NB4 (cell line): Measurements from ENCODE around the gene STH.
A peak's percentile ranks its signal among the peaks of the same experiment; 100 is the strongest.

Experiments
- DNase-seq: peaks from one replicate; pipeline ENCODE4 v3.0.0; 2010; ENCODE audit warnings: low read depth
- H3K4me3 ChIP-seq: one replicate; pipeline ENCODE4 v1.5.1; 2011; ENCODE audit warnings: mild to moderate bottlenecking, low read depth, low read length, moderate library complexity
- MYC ChIP-seq: IDR thresholded peaks from 2 replicates; pipeline ENCODE4 v1.6.1; 2011; ENCODE audit warnings: low read depth, low read length
- POLR2A ChIP-seq: IDR thresholded peaks from 2 replicates; pipeline ENCODE4 v1.6.1; 2011; ENCODE audit warnings: mild to moderate bottlenecking; ENCODE audit not compliant: insufficient read length; ENCODE audit errors: extremely low read depth
- TF ChIP-seq, protein P1 (sequence below): IDR thresholded peaks from 2 replicates; pipeline ENCODE4 v1.6.1; 2011; ENCODE audit warnings: low read depth, low read length
- TF ChIP-seq, protein P2 (sequence below): IDR thresholded peaks from one replicate; pipeline ENCODE4 v1.5.1; 2012; ENCODE audit warnings: low read depth, low read length

STH gene

DNA sequence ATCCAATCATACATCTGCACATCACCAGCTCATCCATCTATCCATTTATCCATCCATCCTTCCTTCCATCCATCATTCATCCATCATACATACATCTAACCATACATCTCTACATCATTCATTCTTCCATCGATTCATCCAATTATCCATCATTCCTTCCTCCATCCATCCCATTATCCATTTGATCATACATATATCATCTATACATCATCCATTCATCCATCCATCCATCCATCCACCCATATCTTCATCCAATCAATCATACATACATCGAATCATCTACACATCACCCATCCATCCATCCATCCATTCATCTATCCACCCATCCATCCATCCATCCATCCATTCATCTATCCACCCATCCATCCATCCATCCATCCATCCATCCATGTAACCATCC lies 29.3 kb upstream of the STH start:
- no peak for DNase-seq
- no peak overlapping the region for H3K4me3 ChIP-seq
- TF ChIP-seq MYC (no peak), POLR2A (no peak)
- TF ChIP-seq, protein P1, sequence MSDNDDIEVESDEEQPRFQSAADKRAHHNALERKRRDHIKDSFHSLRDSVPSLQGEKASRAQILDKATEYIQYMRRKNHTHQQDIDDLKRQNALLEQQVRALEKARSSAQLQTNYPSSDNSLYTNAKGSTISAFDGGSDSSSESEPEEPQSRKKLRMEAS: no peak
- TF ChIP-seq, protein P2, sequence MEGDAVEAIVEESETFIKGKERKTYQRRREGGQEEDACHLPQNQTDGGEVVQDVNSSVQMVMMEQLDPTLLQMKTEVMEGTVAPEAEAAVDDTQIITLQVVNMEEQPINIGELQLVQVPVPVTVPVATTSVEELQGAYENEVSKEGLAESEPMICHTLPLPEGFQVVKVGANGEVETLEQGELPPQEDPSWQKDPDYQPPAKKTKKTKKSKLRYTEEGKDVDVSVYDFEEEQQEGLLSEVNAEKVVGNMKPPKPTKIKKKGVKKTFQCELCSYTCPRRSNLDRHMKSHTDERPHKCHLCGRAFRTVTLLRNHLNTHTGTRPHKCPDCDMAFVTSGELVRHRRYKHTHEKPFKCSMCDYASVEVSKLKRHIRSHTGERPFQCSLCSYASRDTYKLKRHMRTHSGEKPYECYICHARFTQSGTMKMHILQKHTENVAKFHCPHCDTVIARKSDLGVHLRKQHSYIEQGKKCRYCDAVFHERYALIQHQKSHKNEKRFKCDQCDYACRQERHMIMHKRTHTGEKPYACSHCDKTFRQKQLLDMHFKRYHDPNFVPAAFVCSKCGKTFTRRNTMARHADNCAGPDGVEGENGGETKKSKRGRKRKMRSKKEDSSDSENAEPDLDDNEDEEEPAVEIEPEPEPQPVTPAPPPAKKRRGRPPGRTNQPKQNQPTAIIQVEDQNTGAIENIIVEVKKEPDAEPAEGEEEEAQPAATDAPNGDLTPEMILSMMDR: no peak

DNA sequence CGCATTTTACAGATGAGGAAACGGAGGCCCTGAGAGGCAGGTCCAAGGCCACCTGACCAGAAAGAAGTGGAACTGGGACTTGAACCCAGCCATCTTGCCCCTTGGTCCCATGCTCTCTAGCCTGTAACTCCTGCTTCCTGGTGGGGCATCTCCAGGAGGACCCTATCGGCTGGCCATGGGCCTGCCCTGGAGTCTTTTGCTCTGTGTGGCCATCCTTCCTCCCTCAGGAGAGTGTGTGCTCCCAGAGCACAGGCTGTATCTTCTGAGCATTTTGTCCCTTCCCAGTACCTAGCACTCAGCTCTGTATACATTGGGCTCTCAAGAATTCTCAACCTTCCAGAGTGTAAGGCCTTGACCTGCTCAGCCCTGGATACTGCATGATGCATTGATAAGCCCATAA lies 28.4 kb upstream of the STH start:
- no peak for DNase-seq
- TF ChIP-seq POLR2A (no peak), MYC (no peak)
- TF ChIP-seq, protein P1: no peak
- TF ChIP-seq, protein P2: no peak
- no peak overlapping the region for H3K4me3 ChIP-seq

DNA sequence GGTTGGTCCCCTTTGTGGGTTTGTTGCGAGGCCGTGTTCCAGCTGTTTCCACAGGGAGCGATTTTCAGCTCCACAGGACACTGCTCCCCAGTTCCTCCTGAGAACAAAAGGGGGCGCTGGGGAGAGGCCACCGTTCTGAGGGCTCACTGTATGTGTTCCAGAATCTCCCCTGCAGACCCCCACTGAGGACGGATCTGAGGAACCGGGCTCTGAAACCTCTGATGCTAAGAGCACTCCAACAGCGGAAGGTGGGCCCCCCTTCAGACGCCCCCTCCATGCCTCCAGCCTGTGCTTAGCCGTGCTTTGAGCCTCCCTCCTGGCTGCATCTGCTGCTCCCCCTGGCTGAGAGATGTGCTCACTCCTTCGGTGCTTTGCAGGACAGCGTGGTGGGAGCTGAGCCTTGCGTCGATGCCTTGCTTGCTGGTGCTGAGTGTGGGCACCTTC lies 27.3 kb upstream of the STH start:
- DNase-seq: no peak
- TF ChIP-seq, protein P2: peak; percentile 41
- no peak for TF ChIP-seq POLR2A
- TF ChIP-seq, protein P1: no peak
- no peak overlapping the region for H3K4me3 ChIP-seq

DNA sequence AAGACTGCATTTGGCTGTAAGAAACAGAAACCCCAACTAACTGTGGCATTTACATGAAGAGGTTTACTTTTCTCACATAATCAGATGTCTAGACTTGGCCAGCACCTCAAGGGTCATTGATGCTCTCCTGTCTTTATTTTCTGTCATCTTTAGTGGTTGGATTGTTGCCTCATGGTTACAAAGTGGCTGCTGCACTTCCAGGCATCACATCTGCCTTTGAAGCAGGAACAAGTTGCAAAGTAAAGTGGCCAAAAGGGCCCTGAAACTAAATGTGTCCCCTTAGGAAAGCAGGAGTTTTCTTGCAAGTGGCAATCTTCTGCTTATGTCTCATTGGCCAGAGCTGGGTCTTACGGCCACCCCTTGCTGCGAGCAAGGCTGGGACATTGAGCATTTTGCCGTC lies 26.5 kb upstream of the STH start:
- TF ChIP-seq, protein P2: no peak
- TF ChIP-seq MYC (no peak), POLR2A (no peak)
- TF ChIP-seq, protein P1: no peak
- H3K4me3 ChIP-seq: no peak overlapping the region
- DNase-seq: no peak

DNA sequence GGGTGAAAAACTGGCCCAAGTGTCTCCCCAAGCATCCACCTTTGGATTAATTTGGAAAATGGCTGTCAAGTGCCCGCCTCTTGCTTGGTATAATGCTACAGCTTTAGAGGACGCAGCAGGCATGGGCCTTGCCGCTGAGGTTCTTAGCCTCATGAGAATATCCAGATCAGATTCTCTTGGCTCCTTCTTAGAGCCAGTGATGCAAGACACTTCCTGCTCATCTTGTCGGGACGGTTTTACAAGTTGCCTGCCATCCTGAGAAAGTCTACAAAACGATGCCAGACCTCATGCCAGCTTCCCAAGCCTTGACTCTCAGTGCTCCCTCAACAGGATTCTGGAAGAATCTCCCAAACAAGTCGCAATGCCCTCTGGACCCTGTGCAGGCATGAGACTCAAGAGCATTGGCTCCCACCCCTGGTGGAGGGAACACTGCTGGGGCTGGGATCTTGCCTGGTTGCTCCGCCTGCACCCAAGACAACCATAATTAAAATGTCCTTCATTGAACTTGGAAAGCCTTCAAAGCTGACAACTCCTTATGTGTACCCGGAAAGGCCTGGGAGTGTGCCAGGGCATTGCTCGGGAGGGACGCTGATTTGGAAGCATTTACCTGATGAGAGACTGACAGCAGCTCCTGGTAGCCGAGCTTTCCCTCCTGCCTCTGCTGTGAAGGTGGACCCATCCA lies 25.8 kb upstream of the STH start:
- H3K4me3 ChIP-seq: no peak overlapping the region
- no peak for DNase-seq
- TF ChIP-seq, protein P1: no peak
- TF ChIP-seq POLR2A (no peak), MYC (no peak)
- TF ChIP-seq, protein P2: no peak
